HG03571 (cell line): Measurements from ENCODE around the gene IWS1.
"Not testable (repeated sequence)": the region's sequence is repeated elsewhere in the genome, so short reads cannot be mapped to it uniquely, and the experiment has no call there.

Experiments used
- ATAC-seq: cut with Tn5 transposase; IDR thresholded peaks from one replicate; pipeline ENCODE4 v1.9.1; 2021; ENCODE audit not compliant: unreplicated experiment

Gene IWS1

DNA sequence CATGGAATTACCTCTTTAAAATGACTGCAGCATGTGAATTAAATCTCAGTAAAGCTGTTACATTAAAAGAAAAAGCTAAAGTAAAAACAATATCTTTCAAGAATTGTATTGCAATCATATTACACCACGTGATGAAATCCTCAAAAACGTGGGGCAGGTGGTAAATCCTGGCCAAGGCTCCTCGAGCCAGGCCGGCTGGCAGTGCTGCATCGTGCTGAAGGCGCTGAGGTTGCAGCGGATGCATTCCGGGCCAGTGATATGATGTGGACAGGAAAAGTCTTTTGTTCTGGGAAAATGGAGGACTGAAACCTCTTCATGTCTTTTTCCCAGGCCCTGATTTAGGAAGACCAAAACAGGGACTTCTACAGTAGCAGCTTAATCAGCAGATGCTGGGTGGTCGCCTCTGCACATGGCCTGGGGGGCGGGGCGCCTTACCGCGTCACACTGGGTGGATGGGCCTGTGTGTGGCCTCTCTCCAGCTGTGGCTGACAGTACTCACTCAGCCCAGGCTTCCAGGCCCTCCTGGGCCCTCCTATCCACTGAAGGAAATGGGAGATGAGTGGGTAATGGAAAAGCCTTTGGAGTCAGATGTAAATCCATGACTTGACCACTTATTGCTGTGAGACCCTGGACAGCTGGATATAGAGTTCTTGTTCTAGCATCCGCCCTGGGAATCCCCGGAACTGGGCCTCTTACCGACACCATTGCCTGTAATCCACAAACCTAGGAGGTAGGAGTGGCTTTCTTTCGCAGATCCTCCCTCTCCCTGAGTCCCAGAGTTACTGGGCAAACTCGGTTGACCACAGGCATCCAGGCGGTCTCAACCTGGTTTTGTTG is 62.9 kb downstream of the IWS1 start:
- no peak for ATAC-seq

DNA sequence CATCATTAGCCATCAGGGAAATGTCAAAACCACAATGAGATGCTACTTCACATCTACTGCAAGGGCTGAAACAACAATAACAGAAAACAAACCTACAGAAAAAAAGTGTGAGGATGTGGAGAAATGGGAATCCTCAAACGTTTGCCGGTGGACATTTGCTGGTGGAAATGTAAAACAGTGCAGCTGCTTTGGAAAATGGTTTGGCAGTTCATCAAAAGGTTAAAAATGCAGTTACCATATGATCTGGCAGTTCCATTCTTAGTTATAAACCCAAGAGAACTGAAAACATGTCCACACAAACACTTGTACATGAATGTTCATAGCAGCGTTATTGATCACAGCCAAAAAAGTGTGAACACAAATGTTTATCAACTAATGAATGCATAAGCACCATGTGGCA is 63.8 kb downstream of the IWS1 start:
- no peak for ATAC-seq

DNA sequence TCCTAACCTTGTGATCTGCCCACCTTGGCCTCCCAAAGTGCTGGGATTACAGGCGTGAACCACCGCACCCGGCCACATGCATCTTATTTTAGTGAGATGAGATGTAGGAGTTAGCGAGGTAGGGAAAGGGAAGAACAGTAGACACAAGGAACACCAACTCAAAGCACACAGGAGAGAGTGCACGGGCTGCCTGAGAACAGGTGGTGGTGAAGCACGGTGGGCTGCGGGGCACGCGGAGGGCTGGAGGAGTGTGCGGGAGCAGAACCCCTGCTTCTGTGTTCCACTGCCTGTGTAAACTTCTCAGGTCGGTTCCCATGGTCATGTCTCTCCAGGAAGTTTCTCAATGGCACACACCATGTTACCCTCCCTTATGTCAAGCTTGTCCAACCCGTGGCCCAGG is 69.3 kb downstream of the IWS1 start:
- no peak for ATAC-seq

DNA sequence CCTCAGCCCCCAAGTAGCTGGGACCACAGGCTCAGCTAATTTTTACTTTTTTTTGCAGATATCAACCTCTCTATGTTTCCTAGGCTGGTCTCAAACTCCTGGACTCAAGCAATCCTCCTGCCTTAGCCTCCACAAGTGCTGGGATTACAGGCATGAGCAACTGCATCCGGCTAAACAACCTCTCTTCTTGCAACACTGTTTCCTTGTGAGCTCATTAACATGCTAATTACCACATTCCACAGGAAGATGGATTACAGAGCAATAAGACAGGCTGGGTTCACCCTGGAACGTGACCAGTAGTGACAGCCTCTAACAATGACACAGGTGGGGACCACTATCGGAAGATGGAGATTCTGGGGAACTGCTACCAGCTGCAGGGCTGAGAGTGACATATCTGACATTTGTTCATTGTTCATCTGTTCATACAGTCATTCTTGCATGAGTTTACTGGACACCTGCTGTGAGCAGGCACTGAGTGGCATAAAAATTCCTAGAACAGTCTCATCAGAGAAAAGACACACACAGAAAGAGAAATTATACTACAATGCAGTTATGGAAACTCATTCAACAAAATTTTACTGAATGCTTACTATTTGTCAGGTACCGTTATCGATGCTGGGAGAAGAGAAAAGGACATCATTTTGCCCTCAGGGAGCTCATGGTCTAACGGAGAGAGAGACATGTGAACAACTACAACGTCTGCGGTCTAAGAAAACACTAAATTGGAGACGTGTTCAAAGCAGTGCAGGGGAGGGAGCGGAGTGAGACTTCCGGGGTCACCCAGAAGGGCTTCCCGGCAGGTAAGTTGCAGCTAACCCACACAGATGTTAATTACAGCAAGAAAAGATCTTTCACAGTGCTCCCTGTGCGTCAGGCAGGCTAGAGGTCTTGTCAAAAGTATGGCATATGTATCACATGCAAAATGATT is 70.5 kb downstream of the IWS1 start:
- ATAC-seq = no peak

DNA sequence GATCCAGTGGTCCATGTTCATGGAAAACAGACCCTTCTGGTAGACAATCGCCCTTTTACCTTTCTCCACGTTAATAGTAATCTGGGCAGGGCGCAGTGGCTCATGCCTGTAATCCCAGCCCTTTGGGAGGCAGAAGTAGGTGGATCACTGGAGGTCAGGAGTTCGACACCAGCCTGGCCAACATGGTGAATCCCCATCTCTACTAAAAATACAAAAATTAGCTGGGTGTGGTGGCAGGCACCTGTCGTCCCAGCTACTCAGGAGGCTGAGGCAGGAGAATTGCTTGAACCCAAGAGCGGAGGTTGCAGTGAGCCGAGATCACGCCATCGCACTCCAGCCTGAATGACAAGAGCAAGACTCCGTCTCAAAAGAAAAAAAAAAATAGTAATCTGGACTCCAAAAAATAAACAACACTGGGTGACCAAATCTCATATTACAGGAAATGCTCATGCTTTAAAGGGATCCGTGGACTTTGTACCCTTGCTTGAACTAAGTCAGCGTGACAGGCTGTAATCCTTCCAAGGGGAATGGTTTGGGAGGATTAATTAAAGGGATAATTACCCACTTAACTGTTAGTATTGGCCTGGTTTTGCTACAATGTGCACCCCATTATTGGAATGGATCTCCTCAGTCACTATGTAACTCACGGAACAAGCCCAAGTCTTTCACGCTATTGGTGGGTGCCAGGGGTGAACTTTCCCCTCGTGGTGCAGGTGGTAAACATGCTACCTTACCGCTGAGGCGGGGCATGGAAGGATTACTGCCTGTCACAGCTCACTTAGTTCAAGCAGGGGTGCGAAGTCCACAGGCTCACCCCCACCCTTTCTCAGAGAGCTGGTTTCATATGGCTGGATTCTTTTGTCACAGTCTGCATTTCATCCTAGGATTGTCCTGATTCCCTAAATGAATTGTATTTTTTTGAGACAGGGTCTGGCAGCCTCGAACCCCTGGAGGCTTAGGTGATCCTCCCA is 71.4 kb downstream of the IWS1 start:
- ATAC-seq = no peak

DNA sequence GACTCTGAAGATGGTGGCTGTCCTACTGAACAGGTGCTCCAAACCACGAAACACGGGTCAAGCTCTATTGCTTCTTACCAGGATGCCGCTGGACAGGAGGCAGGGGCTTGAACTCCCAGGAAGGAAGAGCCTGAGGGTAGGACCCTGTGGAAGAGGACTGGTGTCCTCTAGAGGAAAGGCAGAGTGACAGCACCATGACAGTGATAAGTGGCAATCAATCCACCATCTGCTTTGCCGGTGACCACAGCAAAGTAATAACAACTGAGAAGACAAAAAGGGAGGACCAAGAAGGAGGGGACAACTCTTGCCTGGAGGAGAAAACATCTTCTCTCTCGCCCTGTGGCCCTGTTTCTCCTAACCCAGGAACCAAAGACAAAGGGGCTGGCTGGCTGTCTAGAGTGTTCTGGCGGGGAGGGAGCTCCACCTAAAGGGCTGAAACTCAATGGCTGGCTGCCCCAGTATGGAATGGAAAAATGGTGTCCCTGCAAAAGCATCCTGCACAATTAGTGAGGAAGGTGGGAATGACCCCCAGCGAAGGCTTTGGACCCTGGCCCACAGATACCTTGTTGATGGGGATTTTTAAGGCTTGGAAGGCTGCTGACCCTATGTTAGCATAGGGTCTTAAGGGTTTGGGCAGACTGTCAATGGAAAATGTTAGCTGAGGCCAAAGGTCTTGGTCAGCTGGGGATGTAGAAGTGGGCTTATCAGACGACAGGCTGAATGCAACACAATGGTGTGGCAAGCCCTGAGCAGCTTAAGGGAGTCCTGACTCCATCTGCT is 72.7 kb downstream of the IWS1 start:
- ATAC-seq = no peak

DNA sequence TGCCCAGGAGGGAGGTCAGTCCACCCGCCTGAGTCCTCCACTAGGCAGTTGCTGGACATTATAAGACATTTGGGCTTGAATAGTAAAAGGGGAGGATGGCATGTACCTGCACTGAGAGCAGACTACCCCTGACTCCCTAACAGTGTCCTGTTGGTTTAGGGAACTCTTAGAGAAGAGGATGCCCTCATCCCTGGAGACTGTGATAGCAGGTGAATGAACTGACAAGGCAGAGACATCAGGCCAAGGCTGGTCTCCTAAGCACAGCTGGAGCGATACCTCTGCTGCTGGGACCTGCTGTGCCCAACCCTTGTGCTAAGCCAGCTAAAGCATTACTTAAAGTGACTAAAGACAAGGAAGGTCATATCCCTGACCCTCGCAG is 73.3 kb downstream of the IWS1 start:
- no peak for ATAC-seq

DNA sequence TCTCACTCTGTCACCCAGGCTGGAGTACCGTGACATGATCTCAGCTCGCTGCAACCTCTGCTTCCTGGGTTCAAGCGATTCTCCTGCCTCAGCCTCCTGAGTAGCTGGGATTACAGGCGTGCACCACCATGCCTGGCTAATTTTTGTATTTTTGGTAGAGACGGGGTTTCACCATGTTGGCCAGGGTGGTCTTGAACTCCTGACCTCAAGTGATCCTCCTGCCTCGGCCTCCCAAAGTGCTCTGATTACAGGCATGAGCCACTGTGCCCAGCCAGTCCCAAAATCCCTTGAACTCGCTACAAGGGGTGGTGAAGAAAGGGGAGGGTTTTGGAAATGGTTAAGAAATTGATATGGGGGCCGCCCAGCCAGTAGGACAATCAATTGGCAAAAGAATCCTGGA is 73.9 kb downstream of the IWS1 start:
- ATAC-seq = not testable (repeated sequence)

DNA sequence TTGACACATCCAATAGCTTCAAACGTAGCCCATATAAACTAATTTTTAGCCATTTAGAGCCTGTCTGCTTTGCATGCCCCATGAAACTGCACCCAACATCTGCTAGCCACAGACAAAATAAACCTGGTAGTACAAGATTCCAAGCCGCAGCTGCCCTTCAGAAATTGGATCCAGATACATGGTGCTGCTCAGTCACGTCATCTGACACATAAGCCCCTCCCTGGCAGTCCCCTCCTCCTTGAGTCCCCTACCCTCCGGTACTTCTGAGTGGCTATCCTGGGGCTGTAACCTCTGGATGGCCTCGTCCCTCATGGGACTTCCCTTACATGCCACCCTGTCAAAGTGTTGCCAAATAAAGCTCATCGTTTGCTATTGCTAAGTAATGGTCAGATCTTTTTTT is 74.3 kb downstream of the IWS1 start:
- no peak for ATAC-seq

DNA sequence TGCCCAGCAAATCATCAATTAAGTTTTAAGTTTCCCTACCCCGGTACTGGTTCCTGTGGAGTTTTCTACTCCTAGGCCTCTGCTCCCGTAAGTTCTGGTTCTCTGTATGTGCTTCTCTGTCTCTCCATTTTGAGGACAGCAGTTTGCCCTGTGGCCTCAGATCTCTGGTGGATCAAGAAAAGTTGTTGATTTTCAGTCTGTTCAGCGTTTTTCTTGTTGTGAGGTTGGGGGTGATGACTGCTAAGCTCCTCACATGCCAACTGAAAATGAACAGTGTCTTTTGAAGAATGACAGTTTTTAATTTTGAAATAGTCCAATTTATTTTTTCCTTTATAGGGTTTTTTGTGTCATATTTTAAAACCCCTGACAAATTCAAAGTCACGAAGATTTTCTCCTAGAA is 76.4 kb downstream of the IWS1 start:
- no peak for ATAC-seq

DNA sequence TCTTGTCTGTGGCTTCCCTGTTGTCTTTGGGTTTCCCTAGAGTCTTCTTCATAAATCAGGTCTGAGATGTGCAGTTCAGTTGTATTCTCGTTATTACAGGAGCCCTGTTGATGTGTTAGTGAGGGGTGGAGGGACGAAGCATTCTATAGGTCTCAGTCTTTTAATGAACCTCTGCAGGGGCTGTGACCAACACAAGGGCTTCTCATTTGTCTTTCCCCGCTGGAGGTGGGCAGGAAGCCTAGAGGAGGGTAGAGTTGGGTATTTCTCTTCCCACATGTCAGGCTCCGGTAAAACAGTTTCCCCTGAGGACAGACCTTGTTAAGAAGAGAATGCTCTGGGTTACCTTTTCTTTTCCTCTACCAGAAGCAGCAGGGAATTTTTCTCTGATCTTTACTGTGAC is 76.9 kb downstream of the IWS1 start:
- no peak for ATAC-seq

DNA sequence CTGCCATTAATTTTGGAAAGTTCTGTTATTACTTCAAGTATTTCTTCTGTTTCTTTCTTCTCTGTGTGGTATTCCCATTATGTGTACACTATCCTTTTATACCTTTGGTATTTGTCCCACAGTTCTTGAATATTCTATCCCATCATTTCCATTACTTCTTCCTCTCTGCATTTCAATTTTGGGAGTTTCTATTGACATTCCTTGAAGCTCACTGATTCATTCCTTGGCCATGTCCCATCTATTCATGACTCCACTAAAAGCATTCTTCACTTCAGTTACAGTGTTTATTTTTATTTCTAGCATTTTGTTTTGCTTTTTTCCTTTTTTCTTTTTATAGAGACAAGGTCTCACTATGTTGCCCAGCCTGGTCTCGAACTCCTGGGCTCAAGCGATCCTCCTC is 77.8 kb downstream of the IWS1 start:
- no peak for ATAC-seq

DNA sequence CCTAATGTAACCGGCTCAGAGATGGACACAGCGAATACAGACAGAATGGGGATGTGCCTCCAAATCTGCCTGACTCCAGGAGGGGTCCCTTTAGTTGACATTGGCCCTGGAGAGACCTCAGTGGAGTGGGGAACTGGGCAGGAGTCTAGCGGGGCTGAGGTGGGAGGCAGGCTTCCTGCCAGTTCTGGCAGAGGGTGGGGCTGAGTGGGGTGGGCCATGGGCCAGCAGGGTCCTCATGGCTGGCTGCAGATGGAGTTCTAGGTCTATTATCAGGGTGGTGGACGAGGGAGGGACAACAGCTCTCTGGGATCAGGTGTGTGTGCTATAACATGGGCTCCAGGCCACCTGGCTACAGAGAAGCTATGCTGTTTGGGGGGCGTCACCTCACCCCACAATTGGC is 86.9 kb downstream of the IWS1 start:
- ATAC-seq = no peak

DNA sequence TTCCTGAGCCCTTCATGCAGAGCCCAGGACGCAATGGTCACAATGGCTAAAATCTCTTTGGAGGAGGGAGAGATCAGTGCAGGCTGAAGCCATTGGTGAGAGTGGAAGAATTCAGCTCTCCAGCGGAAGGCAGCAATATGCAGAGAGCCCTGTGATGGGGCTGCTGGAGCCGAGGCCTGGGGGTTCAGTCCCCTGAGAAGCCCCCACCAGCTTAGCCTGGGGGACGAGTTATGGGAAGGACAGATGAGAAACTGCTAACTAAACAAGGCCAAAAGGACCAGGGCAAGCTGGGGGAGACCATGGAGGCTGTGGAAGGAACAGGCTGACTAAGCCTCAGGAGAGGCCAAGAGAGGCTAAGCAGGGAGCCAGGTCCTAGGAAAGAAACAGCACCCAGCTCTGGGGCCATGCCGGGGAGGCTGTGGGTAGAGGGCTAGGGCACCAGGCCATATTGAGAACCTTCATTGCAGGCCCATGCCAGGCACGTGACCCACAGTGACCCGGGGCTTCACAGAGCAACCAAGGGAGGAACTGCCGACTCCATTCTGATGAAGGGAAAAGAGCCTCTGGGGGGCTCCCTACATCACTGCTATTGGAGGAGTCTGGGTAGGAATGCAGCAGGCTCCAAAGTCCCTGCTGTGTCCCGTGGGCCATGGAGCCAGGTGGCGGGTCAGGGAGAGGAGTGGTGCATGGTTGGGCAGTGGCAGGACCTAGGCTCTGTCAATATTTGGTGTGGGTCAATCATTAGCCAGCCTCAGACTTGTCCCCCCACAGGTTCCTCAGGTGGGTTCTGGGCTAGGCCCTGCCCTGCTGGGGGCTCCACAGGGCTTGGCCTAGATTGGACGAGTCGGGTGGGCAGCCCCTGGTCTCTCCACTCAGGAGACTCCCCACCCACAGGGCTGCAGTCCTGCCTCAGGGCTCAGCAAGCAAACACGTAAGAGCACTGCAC is 88.2 kb downstream of the IWS1 start:
- ATAC-seq = no peak

DNA sequence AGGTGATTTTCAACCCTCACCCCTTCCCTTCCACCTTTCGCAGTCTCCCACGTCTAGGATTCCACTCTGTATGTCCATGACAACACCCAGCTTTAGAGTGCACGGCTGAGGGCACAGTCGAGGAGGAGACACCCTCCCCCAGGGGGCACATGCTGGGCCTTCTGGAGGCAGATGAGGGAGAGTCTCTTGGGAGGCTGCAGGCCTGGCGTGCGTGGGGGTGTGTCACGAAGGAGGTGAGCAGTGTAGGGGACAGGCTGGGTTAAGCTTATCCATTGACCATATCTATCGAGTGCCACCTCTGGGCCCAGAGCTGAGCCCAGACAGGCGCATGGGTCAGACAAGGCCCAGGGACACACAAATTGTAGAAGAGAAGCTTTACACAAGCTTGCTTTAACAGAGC is 89.2 kb downstream of the IWS1 start:
- ATAC-seq = no peak

DNA sequence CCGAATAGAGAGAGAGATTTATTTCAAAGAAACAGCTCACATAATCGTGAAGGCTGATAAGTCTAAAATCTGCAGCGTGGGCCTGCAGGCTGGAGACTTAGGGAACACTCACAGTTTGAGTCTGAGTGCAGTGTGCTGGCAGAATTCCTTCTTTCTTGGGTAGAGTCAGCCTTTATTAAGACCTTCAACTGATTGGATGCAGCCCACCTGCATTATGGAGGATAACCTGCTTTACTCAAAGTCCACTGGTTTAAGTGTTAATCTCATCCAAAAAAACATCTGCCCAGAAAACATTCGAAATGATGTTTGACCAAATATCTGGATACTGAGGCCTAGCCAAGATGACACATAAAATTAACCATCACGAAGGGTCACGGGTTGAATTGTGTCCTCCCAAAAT is 91.8 kb downstream of the IWS1 start:
- ATAC-seq = no peak

DNA sequence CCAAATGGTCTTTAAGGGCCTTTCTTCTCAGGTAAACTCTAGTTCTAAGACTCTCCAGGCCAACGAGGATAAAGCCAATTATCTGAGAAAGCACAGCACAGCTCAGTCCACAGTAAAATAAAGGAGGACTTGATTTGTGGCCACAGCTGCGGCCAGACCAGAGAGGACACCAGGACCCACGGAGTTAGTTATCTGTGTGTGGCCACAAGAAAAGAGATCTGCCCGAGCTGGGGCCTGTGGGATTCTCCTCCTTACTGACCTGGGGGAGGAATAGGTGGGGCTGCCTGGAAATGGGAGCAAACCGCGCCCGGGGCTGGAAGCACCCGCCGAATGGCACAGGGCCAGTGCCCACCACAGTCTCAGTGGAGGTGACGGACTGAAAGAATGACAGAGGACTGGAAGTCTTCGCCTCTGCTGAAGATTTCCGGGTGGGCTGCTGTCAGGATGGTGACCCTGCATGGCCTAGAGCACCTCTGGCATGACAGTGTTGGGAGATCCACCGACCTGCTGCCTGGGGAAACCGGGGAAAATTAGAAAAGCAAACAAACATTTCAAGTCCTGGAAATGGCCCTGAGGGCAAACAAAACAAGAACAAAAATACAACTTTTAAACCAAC is 94.8 kb downstream of the IWS1 start:
- no peak for ATAC-seq
